Loucy (cell line): ENCODE measurements around the gene HSP90AB1.

Experiments used
- EZH2phosphoT487 ChIP-seq: fragments of 200-600 bp; IDR thresholded peaks from 2 replicates; pipeline ENCODE4 v1.6.1; 2018; ENCODE audit warnings: antibody characterized with exemption, mild to moderate bottlenecking, moderate library complexity, borderline replicate concordance
- TF ChIP-seq, protein P1 (sequence below): fragments of 200-600 bp; sonication (generic); conservative IDR thresholded peaks from 2 replicates; pipeline ENCODE4 v1.5.1; 2014; ENCODE audit warnings: mild to moderate bottlenecking, antibody characterized with exemption, low read length

DNA sequence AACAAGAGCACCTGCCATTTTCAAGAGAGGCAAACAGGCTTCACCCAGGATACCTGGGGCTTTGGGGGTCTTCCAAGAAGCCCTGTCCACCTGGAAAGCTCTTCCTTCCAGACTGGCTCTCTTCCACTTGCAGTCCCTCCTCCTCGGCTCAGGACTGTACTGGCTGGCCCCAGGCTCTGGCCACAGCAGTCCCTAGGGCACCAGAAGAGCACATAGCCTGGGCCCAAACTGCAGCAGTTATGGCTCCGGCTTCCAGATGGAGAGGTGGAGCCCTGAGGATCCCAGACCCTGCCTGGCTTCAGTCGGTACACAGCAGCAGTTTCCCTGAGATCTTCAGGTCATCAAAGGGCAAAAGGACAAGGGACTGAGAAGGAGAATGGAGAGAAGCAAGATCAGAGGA lies 12.0 kb downstream of the HSP90AB1 start:
- TF ChIP-seq, protein P1, sequence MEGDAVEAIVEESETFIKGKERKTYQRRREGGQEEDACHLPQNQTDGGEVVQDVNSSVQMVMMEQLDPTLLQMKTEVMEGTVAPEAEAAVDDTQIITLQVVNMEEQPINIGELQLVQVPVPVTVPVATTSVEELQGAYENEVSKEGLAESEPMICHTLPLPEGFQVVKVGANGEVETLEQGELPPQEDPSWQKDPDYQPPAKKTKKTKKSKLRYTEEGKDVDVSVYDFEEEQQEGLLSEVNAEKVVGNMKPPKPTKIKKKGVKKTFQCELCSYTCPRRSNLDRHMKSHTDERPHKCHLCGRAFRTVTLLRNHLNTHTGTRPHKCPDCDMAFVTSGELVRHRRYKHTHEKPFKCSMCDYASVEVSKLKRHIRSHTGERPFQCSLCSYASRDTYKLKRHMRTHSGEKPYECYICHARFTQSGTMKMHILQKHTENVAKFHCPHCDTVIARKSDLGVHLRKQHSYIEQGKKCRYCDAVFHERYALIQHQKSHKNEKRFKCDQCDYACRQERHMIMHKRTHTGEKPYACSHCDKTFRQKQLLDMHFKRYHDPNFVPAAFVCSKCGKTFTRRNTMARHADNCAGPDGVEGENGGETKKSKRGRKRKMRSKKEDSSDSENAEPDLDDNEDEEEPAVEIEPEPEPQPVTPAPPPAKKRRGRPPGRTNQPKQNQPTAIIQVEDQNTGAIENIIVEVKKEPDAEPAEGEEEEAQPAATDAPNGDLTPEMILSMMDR: no peak
- TF ChIP-seq EZH2phosphoT487: no peak
